Measurements from ENCODE around the gene TBX6. TPM values are rescaled to one million over a fixed set of nuclear protein-coding genes. Genes with fewer than 3 reads are reported as not detected.

Gene TBX6
- total RNA-seq, 1 donor, result 0.10 TPM

- Histone ChIP-seq H3K4me3 (ENCODE audit: low read length) (no peak overlapping the region), H3K9me3 (ENCODE audit: low read depth, low read length) (no peaks in the 10 kb centered on the region), H3K27me3 (ENCODE audit: insufficient read depth, low read length) (no peaks in the 10 kb centered on the region), H3K4me1 (ENCODE audit: insufficient read depth, low read length) (peaks cover 52% of the 10 kb centered on the region)
Observed at GRCh38 chr16:30067584-30067916, 24.2 kb downstream of the TBX6 start.

GRCh38 chr16:30066761-30067583, 24.8 kb downstream of the TBX6 start:
- H3K4me1 ChIP-seq (ENCODE audit: insufficient read depth, low read length), result peaks cover 52% of the 10 kb centered on the region
- no peaks in the 10 kb centered on the region for H3K9me3 ChIP-seq (ENCODE audit: low read depth, low read length)
- no peaks in the 10 kb centered on the region for H3K27me3 ChIP-seq (ENCODE audit: insufficient read depth, low read length)
- peak overlapping the region; percentile 87 for H3K4me3 ChIP-seq (ENCODE audit: low read length)

GRCh38 chr16:30065943-30066760, 25.6 kb downstream of the TBX6 start:
- Histone ChIP-seq H3K27me3 (ENCODE audit: insufficient read depth, low read length) (no peaks in the 10 kb centered on the region), H3K4me3 (ENCODE audit: low read length) (peak overlapping the region; percentile 87), H3K4me1 (ENCODE audit: insufficient read depth, low read length) (peaks cover 52% of the 10 kb centered on the region), H3K9me3 (ENCODE audit: low read depth, low read length) (no peaks in the 10 kb centered on the region)

- Histone ChIP-seq H3K9me3 (ENCODE audit: low read depth, low read length) (no peaks in the 10 kb centered on the region), H3K4me3 (ENCODE audit: low read length) (peak within 1 kb of the TSS; percentile 87), H3K27me3 (ENCODE audit: insufficient read depth, low read length) (no peaks in the 10 kb centered on the region), H3K4me1 (ENCODE audit: insufficient read depth, low read length) (peaks cover 52% of the 10 kb centered on the region)
Observed at GRCh38 chr16:30065102-30065942, 26.4 kb downstream of the TBX6 start, which contains the start of gene ALDOA. Gene ALDOA, plus strand, starts transcription at chr16:30065760. Its CDS starts 1,138 bp downstream, at chr16:30066898.

GRCh38 chr16:30064729-30065101, 27.0 kb downstream of the TBX6 start:
- H3K4me1 ChIP-seq (ENCODE audit: insufficient read depth, low read length), result peaks cover 48% of the 10 kb centered on the region
- H3K4me3 ChIP-seq (ENCODE audit: low read length), result peak overlapping the region; percentile 87
- H3K27me3 ChIP-seq (ENCODE audit: insufficient read depth, low read length), result no peaks in the 10 kb centered on the region
- H3K9me3 ChIP-seq (ENCODE audit: low read depth, low read length), result no peaks in the 10 kb centered on the region

- peak overlapping the region; percentile 87 for H3K4me3 ChIP-seq (ENCODE audit: low read length)
- no peaks in the 10 kb centered on the region for H3K27me3 ChIP-seq (ENCODE audit: insufficient read depth, low read length)
- peaks cover 42% of the 10 kb centered on the region for H3K4me1 ChIP-seq (ENCODE audit: insufficient read depth, low read length)
- no peaks in the 10 kb centered on the region for H3K9me3 ChIP-seq (ENCODE audit: low read depth, low read length)
Observed at GRCh38 chr16:30063893-30064728, 27.6 kb downstream of the TBX6 start.

- Histone ChIP-seq H3K4me3 (ENCODE audit: low read length) (no peak overlapping the region), H3K9me3 (ENCODE audit: low read depth, low read length) (no peaks in the 10 kb centered on the region), H3K4me1 (ENCODE audit: insufficient read depth, low read length) (peaks cover 35% of the 10 kb centered on the region), H3K27me3 (ENCODE audit: insufficient read depth, low read length) (no peaks in the 10 kb centered on the region)
Observed at GRCh38 chr16:30063278-30063892, 28.3 kb downstream of the TBX6 start.

- Histone ChIP-seq H3K4me1 (ENCODE audit: insufficient read depth, low read length) (peaks cover 14% of the 10 kb centered on the region), H3K9me3 (ENCODE audit: low read depth, low read length) (no peaks in the 10 kb centered on the region), H3K27me3 (ENCODE audit: insufficient read depth, low read length) (no peaks in the 10 kb centered on the region), H3K4me3 (ENCODE audit: low read length) (no peak overlapping the region)
Observed at GRCh38 chr16:30060836-30061554, 30.7 kb downstream of the TBX6 start.

GRCh38 chr16:30060346-30060745, 31.4 kb downstream of the TBX6 start:
- H3K4me3 ChIP-seq (ENCODE audit: low read length), result no peak overlapping the region
- H3K27me3 ChIP-seq (ENCODE audit: insufficient read depth, low read length), result no peaks in the 10 kb centered on the region
- H3K9me3 ChIP-seq (ENCODE audit: low read depth, low read length), result no peaks in the 10 kb centered on the region
- peaks cover 14% of the 10 kb centered on the region for H3K4me1 ChIP-seq (ENCODE audit: insufficient read depth, low read length)

- Histone ChIP-seq H3K4me3 (ENCODE audit: low read length) (no peak overlapping the region), H3K9me3 (ENCODE audit: low read depth, low read length) (no peaks in the 10 kb centered on the region), H3K4me1 (ENCODE audit: insufficient read depth, low read length) (peaks cover 19% of the 10 kb centered on the region), H3K27me3 (ENCODE audit: insufficient read depth, low read length) (no peaks in the 10 kb centered on the region)
Observed at GRCh38 chr16:30054959-30055553, 36.7 kb downstream of the TBX6 start.

- H3K4me1 ChIP-seq (ENCODE audit: insufficient read depth, low read length), result peaks cover 19% of the 10 kb centered on the region
- no peak overlapping the region for H3K4me3 ChIP-seq (ENCODE audit: low read length)
- H3K9me3 ChIP-seq (ENCODE audit: low read depth, low read length), result no peaks in the 10 kb centered on the region
- H3K27me3 ChIP-seq (ENCODE audit: insufficient read depth, low read length), result no peaks in the 10 kb centered on the region
Observed at GRCh38 chr16:30054451-30054850, 37.3 kb downstream of the TBX6 start.

- Histone ChIP-seq H3K4me3 (ENCODE audit: low read length) (peak overlapping the region; percentile 44), H3K27me3 (ENCODE audit: insufficient read depth, low read length) (no peaks in the 10 kb centered on the region), H3K4me1 (ENCODE audit: insufficient read depth, low read length) (peaks cover 19% of the 10 kb centered on the region), H3K9me3 (ENCODE audit: low read depth, low read length) (no peaks in the 10 kb centered on the region)
Observed at GRCh38 chr16:30053376-30054015, 38.2 kb downstream of the TBX6 start.

Data from mononuclear cell (primary cell).